Mucosa of rectum (tissue), 2 donors: ENCODE data around the gene GGT5.

ENCODE experiments used
- H3K27ac ChIP-seq, 2 donors: one replicate each; pipeline ENCODE4 v1.7.0; 2013; ENCODE audit warnings: inconsistent platforms in 2 of 2, low read depth in 2 of 2, low read length in 2 of 2
- H3K27me3 ChIP-seq, 2 donors: one replicate each; pipeline ENCODE4 v1.7.0; 2013; ENCODE audit warnings: low read length in 2 of 2; ENCODE audit not compliant: control insufficient read depth in 2 of 2, insufficient read depth in 2 of 2
- H3K36me3 ChIP-seq, 2 donors: one replicate each; pipeline ENCODE4 v1.7.0; 2013; ENCODE audit warnings: low read length in 2 of 2; ENCODE audit not compliant: control insufficient read depth in 2 of 2, insufficient read depth in 2 of 2
- H3K4me1 ChIP-seq, 2 donors: one replicate each; pipeline ENCODE4 v1.7.0; 2013; ENCODE audit warnings: low read length in 2 of 2, mild to moderate bottlenecking in 1 of 2; ENCODE audit not compliant: control insufficient read depth in 2 of 2, insufficient read depth in 2 of 2
- H3K4me3 ChIP-seq, 2 donors: one replicate each; pipeline ENCODE4 v1.7.0; 2013; ENCODE audit warnings: low read length in 2 of 2
- H3K9ac ChIP-seq, 2 donors: one replicate each; pipeline ENCODE4 v1.7.0; 2013; ENCODE audit warnings: low read length in 2 of 2, low read depth in 1 of 2, mild to moderate bottlenecking in 1 of 2
- H3K9me3 ChIP-seq, 2 donors: one replicate each; pipeline ENCODE4 v1.7.0; 2013; ENCODE audit warnings: low read length in 2 of 2; ENCODE audit not compliant: control insufficient read depth in 2 of 2
- donor health status: healthy.
- donor health status: Normal muscosa, but diverticular disease.

GGT5 gene

DNA sequence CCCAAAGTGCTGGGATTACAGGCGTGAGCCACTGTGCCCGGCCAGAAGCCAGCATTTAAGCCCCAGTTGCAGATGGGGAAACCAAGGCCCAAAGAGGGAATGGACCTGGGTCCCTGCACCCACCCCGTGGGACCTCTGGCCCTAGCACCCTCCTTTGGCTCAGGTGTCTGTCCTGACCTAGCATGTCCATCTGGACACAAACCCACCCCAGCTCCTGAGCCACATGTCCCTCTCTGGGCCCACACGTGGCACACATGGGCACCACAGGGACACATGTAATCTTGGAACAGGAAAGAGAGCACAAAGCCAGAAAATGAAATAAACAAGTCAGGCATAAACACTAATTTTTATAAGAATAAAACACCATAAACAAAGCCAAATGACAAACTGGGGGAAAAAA is 9.6 kb downstream of the GGT5 start:
- Histone ChIP-seq H3K36me3 (no peaks in the 10 kb centered on the region), H3K27me3 (no peaks in the 10 kb centered on the region), H3K27ac (no peak overlapping the region), H3K4me3 (no peak overlapping the region), H3K4me1 (no peaks in the 10 kb centered on the region), H3K9ac (no peak overlapping the region), H3K9me3 (no peaks in the 10 kb centered on the region)

GRCh38 chr22:24233816-24234215 is 11.1 kb downstream of the GGT5 start:
- H3K4me3 ChIP-seq, result no peak overlapping the region
- no peak overlapping the region for H3K27ac ChIP-seq
- H3K9ac ChIP-seq, result no peak overlapping the region
- H3K9me3 ChIP-seq, result no peaks in the 10 kb centered on the region
- H3K4me1 ChIP-seq, result no peaks in the 10 kb centered on the region
- no peaks in the 10 kb centered on the region for H3K36me3 ChIP-seq
- H3K27me3 ChIP-seq, result no peaks in the 10 kb centered on the region

DNA sequence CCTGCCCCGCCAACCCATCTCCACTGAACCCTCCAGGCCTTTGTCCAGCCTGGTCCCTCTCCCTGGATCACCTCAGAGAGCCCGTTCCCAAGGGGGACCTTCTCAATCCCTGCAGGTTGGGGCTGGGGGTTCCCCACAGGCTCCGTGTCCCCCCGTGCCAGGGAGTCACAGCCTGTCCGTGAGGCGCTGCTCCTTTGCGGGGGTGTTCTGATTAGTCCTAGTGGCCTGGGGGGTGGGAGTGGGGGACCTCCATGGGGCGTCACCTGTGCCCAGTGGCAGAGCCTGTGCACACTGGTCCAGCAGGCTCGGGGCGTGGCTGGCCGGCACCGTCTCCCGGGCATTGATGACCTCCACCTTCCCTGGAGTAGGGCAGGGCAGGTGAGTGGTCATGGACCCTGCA is 11.6 kb downstream of the GGT5 start:
- H3K9ac ChIP-seq, result no peak overlapping the region

DNA sequence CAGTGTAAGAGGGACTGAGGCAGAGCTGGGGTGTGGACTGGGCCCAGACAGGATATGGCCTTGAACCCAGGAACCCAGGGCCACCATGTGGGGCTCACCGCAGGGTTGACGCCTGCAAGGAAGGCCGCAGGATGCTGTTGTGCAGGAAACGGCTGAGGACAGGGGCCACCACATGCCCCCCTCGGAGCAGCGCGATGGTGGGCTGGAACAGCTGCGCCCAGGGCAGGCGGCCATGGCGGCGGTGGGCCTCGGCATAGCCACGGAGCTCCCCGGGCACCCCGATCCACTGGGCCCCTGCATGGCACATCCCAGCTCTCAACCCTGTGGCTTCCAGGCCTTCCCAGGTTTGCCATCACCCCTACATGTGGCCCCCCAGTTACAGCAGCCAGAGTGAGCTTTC is 12.2 kb downstream of the GGT5 start:
- H3K4me3 ChIP-seq, result no peak overlapping the region
- no peak overlapping the region for H3K9ac ChIP-seq
- no peaks in the 10 kb centered on the region for H3K27me3 ChIP-seq
- H3K36me3 ChIP-seq, result no peaks in the 10 kb centered on the region
- no peaks in the 10 kb centered on the region for H3K9me3 ChIP-seq
- no peak overlapping the region for H3K27ac ChIP-seq
- no peaks in the 10 kb centered on the region for H3K4me1 ChIP-seq

More for the DNA sequence above, 11.6 kb downstream of the GGT5 start:
- Histone ChIP-seq H3K36me3 (no peaks in the 10 kb centered on the region), H3K9me3 (no peaks in the 10 kb centered on the region), H3K4me3 (no peak overlapping the region), H3K27me3 (no peaks in the 10 kb centered on the region), H3K4me1 (no peaks in the 10 kb centered on the region), H3K27ac (no peak overlapping the region)

GRCh38 chr22:24232124-24232523 is 12.8 kb downstream of the GGT5 start:
- no peak overlapping the region for H3K9ac ChIP-seq
- H3K36me3 ChIP-seq, result no peaks in the 10 kb centered on the region
- no peaks in the 10 kb centered on the region for H3K9me3 ChIP-seq
- no peak overlapping the region for H3K4me3 ChIP-seq
- H3K27ac ChIP-seq, result no peak overlapping the region
- no peaks in the 10 kb centered on the region for H3K4me1 ChIP-seq
- H3K27me3 ChIP-seq, result no peaks in the 10 kb centered on the region

- no peak overlapping the region for H3K9ac ChIP-seq
- no peak overlapping the region for H3K4me3 ChIP-seq
- H3K9me3 ChIP-seq, result no peaks in the 10 kb centered on the region
- no peak overlapping the region for H3K27ac ChIP-seq
- no peaks in the 10 kb centered on the region for H3K36me3 ChIP-seq
- H3K4me1 ChIP-seq, result no peaks in the 10 kb centered on the region
- no peaks in the 10 kb centered on the region for H3K27me3 ChIP-seq
Observed at GRCh38 chr22:24231706-24232105, 13.2 kb downstream of the GGT5 start.

- no peaks in the 10 kb centered on the region for H3K4me1 ChIP-seq
- H3K27me3 ChIP-seq, result no peaks in the 10 kb centered on the region
- no peaks in the 10 kb centered on the region for H3K9me3 ChIP-seq
- H3K36me3 ChIP-seq, result no peaks in the 10 kb centered on the region
- H3K4me3 ChIP-seq, result no peak overlapping the region
- H3K9ac ChIP-seq, result no peak overlapping the region
- H3K27ac ChIP-seq, result no peak overlapping the region
Observed at GRCh38 chr22:24230911-24231656, 13.8 kb downstream of the GGT5 start.

DNA sequence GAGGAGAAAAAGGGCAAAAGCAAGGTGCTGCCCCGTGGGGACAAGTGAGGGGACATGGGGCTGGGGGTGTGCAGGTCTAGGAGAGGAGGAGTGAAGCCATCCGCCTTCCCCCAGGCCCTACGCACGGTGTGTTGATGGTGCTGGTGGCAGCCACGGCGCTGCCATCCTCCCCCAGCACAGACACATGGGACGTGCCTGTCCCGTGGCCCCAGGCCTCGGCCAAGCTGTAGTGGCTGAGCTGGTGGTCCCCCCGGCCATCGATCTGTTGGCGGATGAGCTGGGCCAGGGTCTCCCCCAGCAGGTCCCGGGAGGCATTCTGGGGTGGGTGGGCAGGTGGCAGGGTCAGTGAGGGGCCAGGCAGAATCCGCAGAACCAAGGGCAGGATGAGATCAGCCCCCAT is 18.9 kb downstream of the GGT5 start:
- no peaks in the 10 kb centered on the region for H3K27me3 ChIP-seq
- H3K9ac ChIP-seq, result no peak overlapping the region
- H3K4me3 ChIP-seq, result no peak overlapping the region
- no peaks in the 10 kb centered on the region for H3K4me1 ChIP-seq
- no peaks in the 10 kb centered on the region for H3K36me3 ChIP-seq
- no peaks in the 10 kb centered on the region for H3K9me3 ChIP-seq
- H3K27ac ChIP-seq, result no peak overlapping the region

GRCh38 chr22:24225044-24225601 is 19.8 kb downstream of the GGT5 start:
- Histone ChIP-seq H3K9ac (no peak overlapping the region), H3K4me1 (no peaks in the 10 kb centered on the region), H3K4me3 (no peak overlapping the region), H3K36me3 (no peaks in the 10 kb centered on the region), H3K27me3 (no peaks in the 10 kb centered on the region), H3K9me3 (no peaks in the 10 kb centered on the region), H3K27ac (no peak overlapping the region)

GRCh38 chr22:24224468-24224867 is 20.4 kb downstream of the GGT5 start:
- H3K36me3 ChIP-seq, result no peaks in the 10 kb centered on the region
- H3K9me3 ChIP-seq, result no peaks in the 10 kb centered on the region
- no peaks in the 10 kb centered on the region for H3K27me3 ChIP-seq
- H3K27ac ChIP-seq, result no peak overlapping the region
- no peak overlapping the region for H3K9ac ChIP-seq
- no peaks in the 10 kb centered on the region for H3K4me1 ChIP-seq
- no peak overlapping the region for H3K4me3 ChIP-seq
